Measurements from ENCODE around the gene MARCHF5. TPM values are rescaled to one million over a fixed set of nuclear protein-coding genes. Genes with fewer than 3 reads are reported as not detected.

The MARCHF5 gene
- total RNA-seq, 1 experiment from 2014 or later, result 17.6 TPM

- peak overlapping the region; percentile 95 to 97 (median 97) for H3K27ac Mint-ChIP-seq
Observed at GRCh38 chr10:92305133-92306072, 14.4 kb downstream of the MARCHF5 start.

More at GRCh38 chr10:92305133-92306072, 14.4 kb downstream of the MARCHF5 start:
- Mint-ChIP-seq H3K9me3 (no peaks in the 10 kb centered on the region; a peak in 1 of 5 replicates), H3K4me1 (peaks cover 40 to 48% of the 10 kb centered on the region in 2 experiments), H3K36me3 (ENCODE audit: insufficient read depth in 1 of 3, low read depth in 3 of 3) (peaks cover 0 to 8% (median 2%) of the 10 kb centered on the region in 3 experiments; a peak in 5 of 7 replicates), H3K27me3 (ENCODE audit: low read depth) (no peaks in the 10 kb centered on the region), H3K4me3 (peak overlapping the region; percentile 37 to 66)
- Histone ChIP-seq H4K8ac (replicated peaks; ENCODE audit: insufficient read length, low read depth, low read length) (no peak overlapping the region), H2BK15ac (ENCODE audit: low read depth, low read length) (no peak overlapping the region), H3K4ac (ENCODE audit: low read depth, low read length) (no peak overlapping the region), H4K5ac (ENCODE audit: insufficient read length, low read depth, low read length) (no peak overlapping the region), H4K20me1 (ENCODE audit: control insufficient read depth, insufficient read depth, insufficient read length) (no peaks in the 10 kb centered on the region), H3K4me1 (ENCODE audit: insufficient read depth, low read length) (peaks cover 13% of the 10 kb centered on the region), H2BK5ac (ENCODE audit: insufficient read length, low read length) (no peak overlapping the region), H3K27ac (ENCODE audit: insufficient read length, low read depth, low read length) (peak overlapping the region; percentile 81), H3K27me3 (ENCODE audit: insufficient read depth, low read length) (no peaks in the 10 kb centered on the region), H3K23ac (ENCODE audit: insufficient read length, low read depth, low read length) (no peak overlapping the region), H2AK5ac (ENCODE audit: insufficient read length, low read length) (no peak overlapping the region), H3K4me2 (ENCODE audit: insufficient read depth, insufficient read length, low read length) (peak overlapping the region; percentile 14), H3K79me2 (ENCODE audit: insufficient read depth, low read length) (peaks cover 15% of the 10 kb centered on the region; the same call in 1 of the 2 replicates), H2BK12ac (ENCODE audit: insufficient read length, low read depth, low read length) (no peak overlapping the region), H2BK20ac (ENCODE audit: low read depth, low read length, poor library complexity, severe bottlenecking) (no peak overlapping the region), H4K91ac (ENCODE audit: insufficient read length, low read depth, low read length) (no peak overlapping the region), H3K56ac (ENCODE audit: insufficient read length, low read depth, low read length) (no peak overlapping the region), H3K9ac (ENCODE audit: extremely low read depth, insufficient read length, low read length) (no peak overlapping the region), H3T11ph (ENCODE audit: low read length) (no peak overlapping the region), H3K23me2 (ENCODE audit: insufficient read length, low read depth, low read length, poor library complexity, severe bottlenecking) (no peaks in the 10 kb centered on the region), H2BK120ac (ENCODE audit: low read depth, low read length, poor library complexity, severe bottlenecking) (no peak overlapping the region), H3K9me3 (ENCODE audit: control insufficient read depth, low read depth, low read length) (no peaks in the 10 kb centered on the region), H3K14ac (ENCODE audit: insufficient read depth, low read length) (no peak overlapping the region), H2AFZ (ENCODE audit: low read length) (no peak overlapping the region), H3K18ac (ENCODE audit: insufficient read length, low read depth, low read length) (no peak overlapping the region), H3K79me1 (ENCODE audit: insufficient read depth, low read depth, low read length, poor library complexity, severe bottlenecking) (no peaks in the 10 kb centered on the region)
- WGBS (ENCODE audit: extremely low coverage, insufficient read length, low lambda C conversion rate), result no CpG with 5 or more reads among the region's 13 CpGs
- TF ChIP-seq, protein P1, sequence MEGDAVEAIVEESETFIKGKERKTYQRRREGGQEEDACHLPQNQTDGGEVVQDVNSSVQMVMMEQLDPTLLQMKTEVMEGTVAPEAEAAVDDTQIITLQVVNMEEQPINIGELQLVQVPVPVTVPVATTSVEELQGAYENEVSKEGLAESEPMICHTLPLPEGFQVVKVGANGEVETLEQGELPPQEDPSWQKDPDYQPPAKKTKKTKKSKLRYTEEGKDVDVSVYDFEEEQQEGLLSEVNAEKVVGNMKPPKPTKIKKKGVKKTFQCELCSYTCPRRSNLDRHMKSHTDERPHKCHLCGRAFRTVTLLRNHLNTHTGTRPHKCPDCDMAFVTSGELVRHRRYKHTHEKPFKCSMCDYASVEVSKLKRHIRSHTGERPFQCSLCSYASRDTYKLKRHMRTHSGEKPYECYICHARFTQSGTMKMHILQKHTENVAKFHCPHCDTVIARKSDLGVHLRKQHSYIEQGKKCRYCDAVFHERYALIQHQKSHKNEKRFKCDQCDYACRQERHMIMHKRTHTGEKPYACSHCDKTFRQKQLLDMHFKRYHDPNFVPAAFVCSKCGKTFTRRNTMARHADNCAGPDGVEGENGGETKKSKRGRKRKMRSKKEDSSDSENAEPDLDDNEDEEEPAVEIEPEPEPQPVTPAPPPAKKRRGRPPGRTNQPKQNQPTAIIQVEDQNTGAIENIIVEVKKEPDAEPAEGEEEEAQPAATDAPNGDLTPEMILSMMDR (conservative IDR thresholded peaks at IDR 0.05), result no peak
- no peak for DNase-seq

Measured in H9 (cell line).